GM21528 (cell line): ENCODE measurements around the gene SNRNP70.
"Not testable (repeated sequence)": the region's sequence is repeated elsewhere in the genome, so short reads cannot be mapped to it uniquely, and the experiment has no call there.

Source experiments
- ATAC-seq: cut with Tn5 transposase; IDR thresholded peaks from one replicate; pipeline ENCODE4 v1.9.1; 2021; ENCODE audit warnings: mild to moderate bottlenecking, moderate library complexity; ENCODE audit not compliant: unreplicated experiment, low FRiP score

SNRNP70 gene

DNA sequence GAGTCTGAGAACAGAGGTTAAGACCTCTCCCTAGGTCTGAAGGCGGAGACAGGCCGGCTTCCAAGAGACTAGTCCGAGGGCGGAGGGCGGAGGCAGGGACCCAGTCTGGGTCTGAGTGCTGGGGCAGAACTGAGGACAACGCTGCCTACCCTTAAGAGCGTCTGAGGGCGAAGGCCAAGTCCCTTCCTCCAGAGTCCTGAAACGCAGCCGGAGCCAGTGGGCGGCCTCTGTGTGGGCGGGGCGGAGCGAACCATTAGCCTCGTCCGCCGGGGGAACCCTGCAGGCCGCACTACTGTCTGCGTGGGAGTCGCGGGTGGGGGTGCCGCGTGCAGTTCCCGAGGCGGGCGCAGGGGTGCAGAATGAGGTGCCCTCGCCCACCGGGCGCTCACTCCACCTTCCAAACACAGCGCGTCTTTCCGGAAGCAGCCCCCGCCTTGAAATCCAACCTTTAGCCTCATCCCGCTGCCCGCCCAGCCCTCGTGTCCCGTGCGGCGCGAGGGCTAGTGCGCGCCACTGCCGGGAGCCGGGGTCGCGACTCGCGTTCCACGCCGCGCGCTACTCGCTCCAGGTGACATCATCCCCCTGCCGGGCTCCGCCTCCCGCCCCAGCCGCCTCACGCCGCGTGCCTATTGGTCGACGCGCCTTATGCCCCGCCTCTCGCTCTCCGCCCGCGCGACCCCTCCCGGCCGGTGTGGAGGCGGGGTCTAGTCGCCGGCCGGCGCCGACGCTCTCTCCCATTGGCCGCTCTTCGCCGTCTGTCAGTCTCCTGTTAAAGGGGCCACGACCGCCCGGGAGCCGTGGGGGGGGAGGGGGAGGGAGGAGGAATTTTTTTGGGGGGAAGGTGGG lies 33.5 kb downstream of the SNRNP70 start, which contains the start of gene C19orf73:
C19orf73 (minus strand) TSS at position 579 of the 846 bp plus-strand sequence; CDS start at position 458, 121 bp downstream.
- ATAC-seq: peak; percentile 64

DNA sequence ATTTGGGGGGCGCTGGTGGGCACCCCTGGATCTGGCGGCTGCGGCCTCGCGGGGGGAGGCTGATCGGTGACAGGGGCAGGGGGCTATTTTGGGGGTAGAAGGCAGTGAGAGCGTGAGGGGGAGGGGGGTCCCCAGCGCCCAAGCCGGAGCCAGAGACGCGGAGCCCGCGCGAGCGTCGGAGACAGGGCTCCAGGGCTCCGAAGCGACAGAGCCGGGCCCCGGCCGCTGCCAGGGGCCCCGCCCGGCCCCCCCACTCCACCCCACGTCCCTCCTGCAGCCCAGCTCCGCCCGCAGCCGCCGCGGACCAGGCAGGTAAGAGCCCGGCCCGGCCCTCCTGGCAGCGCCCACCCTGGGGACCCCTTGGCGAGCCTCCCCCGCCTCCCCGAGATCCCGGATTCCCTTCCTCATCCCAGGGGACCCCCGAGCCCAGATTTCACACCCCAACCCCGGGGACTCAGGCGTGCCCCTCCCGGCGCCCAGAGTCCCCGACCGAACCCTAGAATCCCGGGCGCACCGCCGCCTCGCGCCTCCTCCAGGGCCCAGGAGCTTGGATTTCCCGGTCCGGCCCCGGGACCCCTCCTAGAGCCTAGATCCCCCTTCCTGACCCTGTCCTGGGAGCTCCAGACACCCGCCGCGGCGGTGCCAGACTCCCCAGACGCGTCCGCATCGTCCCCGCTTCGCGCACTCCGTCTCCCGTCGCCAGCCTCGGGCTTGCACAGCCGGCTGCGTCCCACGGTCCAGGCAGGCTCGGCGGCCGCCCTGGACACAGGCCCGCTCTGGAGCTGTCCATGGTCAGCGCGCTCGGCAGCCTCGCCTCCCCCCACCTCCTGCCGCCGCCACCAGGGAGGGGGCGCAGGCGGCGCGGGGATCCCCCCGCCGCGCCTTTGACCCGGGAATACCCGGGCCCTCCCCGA lies 34.4 kb downstream of the SNRNP70 start, which contains the start of gene PPFIA3:
PPFIA3 (plus strand) TSS at position 134 of the 914 bp plus-strand sequence. CDS start 8,330 bp downstream, outside the sequence.
- ATAC-seq: no peak

- no peak for ATAC-seq
Measured at GRCh38 chr19:49120325-49120683, 35.1 kb downstream of the SNRNP70 start.

GRCh38 chr19:49120868-49121267 lies 35.6 kb downstream of the SNRNP70 start:
- no peak for ATAC-seq

DNA sequence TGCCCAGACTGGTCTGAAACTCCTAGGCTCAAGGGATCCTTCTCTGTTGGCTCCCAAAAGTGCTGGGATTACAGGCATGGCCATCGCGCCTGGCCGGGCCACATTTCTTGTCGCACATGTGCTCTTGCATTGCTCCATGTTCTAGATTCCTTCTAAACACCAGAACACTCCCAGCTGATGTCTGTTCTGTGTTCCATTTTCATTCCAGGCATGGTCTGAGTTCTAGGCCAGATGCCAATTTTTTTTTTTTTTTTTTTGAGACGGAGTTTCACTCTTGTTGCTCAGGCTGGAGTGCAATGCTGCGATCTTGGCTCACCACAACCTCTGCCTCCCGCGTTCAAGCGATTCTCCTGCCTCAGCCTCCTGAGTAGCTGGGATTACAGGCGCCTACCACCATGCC lies 36.6 kb downstream of the SNRNP70 start:
- ATAC-seq: not testable (repeated sequence)

DNA sequence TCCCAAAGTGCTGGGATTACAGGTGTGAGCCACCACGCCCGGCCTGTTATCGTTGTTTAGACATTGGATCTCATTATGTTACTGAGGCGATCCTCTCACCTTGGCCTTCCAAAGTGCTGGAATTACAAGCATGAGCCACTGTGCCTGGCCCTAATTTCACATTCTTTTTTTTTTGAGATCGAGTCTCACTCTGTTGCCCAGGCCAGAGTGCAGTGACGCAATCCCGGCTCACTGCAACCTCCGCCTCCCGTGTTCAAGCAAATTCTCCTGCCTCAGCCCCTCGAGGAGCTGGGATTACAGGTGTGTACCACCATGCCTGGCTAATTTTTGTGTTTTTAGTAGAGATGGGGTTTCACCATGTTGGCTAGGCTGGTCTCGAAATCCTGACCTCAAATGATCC lies 38.0 kb downstream of the SNRNP70 start:
- not testable (repeated sequence) for ATAC-seq

DNA sequence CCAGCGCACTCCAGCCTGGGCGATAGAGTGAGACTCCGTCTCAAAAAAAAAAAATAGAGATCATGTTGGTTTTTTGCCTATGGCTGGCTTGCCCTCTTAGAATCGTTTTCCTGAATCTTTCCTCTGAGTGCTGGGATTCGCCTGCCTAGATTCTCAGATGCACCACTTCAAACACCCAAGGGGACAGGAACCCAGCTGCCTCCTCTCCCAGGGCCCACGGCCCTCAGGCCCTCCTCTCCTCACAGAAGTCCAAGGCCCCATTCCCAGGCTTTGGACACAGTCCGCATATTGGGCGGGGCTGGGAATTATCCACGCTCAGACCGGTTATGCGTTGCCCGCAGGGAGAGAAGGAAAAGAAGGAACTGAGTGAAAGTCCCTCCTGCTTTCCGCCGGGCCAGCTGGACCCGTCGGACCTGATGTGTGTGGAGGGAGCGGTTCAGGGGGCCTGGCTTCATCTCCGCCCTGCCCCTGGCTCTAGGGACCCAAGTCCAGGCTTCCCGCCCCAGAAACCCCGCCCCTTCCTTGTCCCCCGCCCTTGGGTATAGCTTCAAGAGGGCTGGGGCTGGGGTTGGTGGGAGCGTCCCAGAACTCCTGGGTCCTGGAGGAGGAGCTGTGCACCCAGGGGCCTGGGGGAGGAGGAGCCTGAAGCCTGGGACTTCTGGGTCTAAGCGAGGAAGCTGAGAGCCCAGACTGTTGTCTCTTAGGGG lies 39.9 kb downstream of the SNRNP70 start:
- ATAC-seq: no peak

DNA sequence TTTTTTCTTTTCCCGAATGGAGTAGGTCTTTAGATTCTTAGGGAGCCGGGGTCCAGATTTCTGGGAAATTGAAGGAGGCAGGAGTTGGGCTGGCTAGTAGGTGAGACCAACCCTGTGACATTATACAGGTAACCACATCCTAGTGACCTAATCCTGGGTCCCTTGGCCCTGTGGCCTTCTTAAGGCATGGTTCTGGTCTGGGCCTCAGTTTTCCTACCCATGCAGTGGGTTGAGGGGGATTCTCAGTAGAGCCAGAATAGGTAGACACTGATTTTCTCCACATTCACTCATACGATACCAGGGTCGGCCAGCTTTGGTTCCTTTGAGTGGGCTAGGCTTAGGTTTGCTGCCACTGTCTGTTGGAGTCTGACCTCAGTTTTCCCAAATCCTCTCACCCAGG lies 41.3 kb downstream of the SNRNP70 start:
- ATAC-seq: no peak

DNA sequence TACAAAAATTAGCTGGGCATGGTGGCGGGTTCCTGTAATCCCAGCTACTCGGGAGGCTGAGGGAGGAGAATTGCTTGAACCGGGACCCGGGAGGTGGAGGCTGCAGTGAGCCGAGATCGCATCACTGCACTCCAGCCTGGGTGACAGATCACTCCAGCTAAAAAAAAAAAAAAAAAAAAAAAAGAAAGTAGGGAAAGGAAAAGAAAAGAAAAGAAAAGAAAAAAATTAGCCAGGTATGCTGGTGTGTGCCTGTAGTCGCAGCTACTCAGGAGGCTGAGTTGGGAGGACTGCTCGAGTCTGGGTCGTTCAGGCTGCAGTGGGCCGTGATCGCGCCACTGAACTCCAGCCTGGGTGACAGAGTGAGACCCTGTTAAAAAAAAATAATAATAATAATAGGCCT lies 42.0 kb downstream of the SNRNP70 start:
- not testable (repeated sequence) for ATAC-seq

GRCh38 chr19:49127674-49128544 lies 42.7 kb downstream of the SNRNP70 start:
- ATAC-seq: peak; percentile 64

GRCh38 chr19:49128545-49129237 lies 43.4 kb downstream of the SNRNP70 start:
- no peak for ATAC-seq

DNA sequence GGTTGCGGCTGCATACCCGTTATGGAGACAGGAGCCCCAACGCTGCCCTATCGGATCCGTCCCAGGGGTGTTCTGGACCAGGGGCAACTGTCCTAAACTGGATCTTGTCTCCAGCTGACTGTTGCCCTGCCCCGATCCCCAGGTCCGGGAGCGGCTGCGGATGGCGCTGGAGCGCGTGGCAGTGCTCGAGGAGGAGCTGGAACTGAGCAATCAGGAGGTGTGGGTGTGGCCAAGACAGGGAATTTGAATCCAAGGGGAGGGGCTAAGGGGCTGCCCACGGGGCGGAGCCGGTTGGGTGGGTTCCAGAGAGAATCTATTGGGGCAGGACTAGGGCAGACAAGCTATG lies 44.0 kb downstream of the SNRNP70 start:
- ATAC-seq: no peak

- ATAC-seq: no peak
Measured at GRCh38 chr19:49130325-49130724, 45.1 kb downstream of the SNRNP70 start.

DNA sequence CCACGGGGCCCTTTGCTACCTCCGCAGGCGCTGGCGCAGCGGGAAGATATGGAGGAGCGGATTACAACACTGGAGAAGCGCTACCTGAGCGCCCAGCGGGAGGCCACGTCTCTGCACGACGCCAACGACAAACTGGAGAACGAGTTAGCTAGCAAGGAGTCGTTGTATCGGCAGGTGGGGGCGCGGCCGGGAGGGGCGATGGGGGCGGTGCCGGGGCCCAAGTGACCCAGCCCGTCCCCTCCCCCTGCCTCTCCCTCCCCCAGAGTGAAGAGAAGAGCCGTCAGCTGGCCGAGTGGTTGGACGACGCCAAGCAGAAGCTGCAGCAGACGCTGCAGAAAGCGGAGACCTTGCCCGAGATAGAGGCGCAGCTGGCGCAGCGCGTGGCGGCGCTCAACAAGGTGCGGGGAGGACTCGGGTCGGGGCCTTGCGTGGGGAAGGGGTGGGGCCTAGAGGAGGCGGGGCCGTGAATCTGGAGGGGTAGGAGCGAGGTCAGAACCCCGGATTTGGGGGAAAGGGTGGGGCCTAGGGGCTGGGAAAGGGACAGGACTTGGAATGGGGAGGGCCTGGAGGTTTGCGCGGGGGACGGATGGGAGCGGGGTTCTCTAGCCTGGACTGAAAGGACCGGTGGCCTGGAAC lies 47.8 kb downstream of the SNRNP70 start:
- ATAC-seq: no peak

GRCh38 chr19:49133621-49134454 lies 48.6 kb downstream of the SNRNP70 start:
- no peak for ATAC-seq

GRCh38 chr19:49135686-49136085 lies 50.4 kb downstream of the SNRNP70 start:
- no peak for ATAC-seq

GRCh38 chr19:49136771-49137171 lies 51.5 kb downstream of the SNRNP70 start:
- no peak for ATAC-seq

GRCh38 chr19:49140951-49141350 lies 55.7 kb downstream of the SNRNP70 start:
- ATAC-seq: no peak
